ENCODE measurements around the gene MUC2. TPM values are rescaled to one million over a fixed set of nuclear protein-coding genes. Genes with fewer than 3 reads are reported as not detected.
A peak's percentile ranks its signal among the peaks of the same experiment; 100 is the strongest.

MUC2 gene
- total RNA-seq, 1 donor from 2014 or later = not detected

DNA sequence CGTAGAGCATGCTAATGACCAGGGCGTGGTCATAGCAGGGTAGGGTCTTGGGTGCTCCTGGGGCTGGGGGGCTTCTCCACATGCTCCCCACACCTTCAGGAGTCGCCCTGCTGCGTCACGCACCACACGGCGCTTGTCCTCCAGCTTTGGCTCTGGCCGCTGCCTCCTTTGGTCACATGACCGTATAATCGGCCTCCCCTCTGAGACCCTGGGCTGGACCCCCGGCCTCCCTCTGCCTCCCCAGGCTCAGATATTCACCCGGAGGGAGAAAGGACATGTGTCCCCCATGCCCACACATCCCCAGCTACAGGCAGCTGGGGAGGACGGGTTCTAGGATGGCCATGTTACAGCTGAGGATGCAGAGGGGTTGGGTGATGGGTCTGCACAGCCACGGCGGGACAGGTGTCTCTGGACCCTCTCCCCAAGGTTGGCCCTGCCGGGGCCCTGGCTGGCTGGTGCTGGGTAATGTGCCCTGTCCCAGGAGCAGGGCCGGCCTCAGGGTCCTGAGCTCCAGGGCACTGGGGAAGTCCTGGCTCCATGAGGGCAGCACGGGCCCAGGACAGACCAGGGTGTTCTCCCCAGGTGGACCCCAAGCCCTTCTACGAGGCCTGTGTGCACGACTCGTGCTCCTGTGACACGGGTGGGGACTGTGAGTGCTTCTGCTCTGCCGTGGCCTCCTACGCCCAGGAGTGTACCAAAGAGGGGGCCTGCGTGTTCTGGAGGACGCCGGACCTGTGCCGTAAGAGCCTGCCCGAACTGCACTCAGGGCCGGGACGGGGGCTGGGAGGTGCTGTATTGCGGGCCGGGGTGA, 14.5 kb downstream of the MUC2 start:
- H3K27ac Mint-ChIP-seq = no peak overlapping the region
- H3K4me3 Mint-ChIP-seq (ENCODE audit: low read depth) = no peak overlapping the region
- TF ChIP-seq, protein P1, sequence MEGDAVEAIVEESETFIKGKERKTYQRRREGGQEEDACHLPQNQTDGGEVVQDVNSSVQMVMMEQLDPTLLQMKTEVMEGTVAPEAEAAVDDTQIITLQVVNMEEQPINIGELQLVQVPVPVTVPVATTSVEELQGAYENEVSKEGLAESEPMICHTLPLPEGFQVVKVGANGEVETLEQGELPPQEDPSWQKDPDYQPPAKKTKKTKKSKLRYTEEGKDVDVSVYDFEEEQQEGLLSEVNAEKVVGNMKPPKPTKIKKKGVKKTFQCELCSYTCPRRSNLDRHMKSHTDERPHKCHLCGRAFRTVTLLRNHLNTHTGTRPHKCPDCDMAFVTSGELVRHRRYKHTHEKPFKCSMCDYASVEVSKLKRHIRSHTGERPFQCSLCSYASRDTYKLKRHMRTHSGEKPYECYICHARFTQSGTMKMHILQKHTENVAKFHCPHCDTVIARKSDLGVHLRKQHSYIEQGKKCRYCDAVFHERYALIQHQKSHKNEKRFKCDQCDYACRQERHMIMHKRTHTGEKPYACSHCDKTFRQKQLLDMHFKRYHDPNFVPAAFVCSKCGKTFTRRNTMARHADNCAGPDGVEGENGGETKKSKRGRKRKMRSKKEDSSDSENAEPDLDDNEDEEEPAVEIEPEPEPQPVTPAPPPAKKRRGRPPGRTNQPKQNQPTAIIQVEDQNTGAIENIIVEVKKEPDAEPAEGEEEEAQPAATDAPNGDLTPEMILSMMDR (IDR thresholded peaks at IDR 0.05; ENCODE audit: unreplicated experiment) = no peak
- no peaks in the 10 kb centered on the region for H3K9me3 Mint-ChIP-seq (ENCODE audit: low read depth)
- H3K4me1 Mint-ChIP-seq (ENCODE audit: low read depth) = no peaks in the 10 kb centered on the region
- peaks cover 6% of the 10 kb centered on the region for H3K27me3 Mint-ChIP-seq
- H3K36me3 Mint-ChIP-seq (ENCODE audit: insufficient read depth) = no peaks in the 10 kb centered on the region
- DNase-seq (ENCODE audit: low spot score, unreplicated experiment) = no peak

DNA sequence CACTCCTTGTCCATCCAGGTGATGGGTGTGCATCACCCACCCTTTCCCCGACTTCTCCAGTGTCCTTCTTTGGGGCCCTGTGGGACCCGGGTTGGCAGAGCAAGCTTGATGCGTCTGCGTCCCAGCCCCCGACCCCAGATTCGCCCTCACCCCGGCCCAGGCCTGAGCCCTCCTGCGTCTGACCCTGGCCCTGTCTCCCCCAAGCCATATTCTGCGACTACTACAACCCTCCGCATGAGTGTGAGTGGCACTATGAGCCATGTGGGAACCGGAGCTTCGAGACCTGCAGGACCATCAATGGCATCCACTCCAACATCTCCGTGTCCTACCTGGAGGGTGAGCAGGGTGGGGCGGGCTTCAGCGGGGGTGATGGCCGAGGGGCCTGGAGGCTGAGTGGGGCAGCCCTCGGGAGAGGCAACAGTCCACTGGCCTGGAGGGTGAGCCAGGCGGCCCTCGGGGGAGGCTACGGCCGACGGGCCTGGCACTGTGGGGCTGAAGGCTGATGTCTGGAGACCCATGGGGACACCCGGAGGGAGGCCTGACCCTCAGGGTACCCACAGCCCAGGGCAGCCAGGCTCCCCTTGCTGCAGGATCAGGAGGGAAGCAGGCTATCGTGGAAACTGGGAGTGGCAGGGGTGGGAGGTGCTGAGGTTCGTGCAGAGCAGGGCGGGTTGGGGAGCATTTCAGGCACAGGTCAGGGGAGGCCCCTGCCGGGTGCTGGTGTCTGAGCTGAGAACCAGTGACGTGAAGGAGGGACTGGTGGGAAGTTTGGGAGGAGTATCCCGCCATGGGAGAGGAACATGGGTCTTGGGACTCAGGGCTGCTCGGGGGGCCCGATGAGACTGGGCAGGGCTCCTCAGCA, 15.3 kb downstream of the MUC2 start:
- no peak for DNase-seq (ENCODE audit: low spot score, unreplicated experiment)
- TF ChIP-seq, protein P1 (IDR thresholded peaks at IDR 0.05; ENCODE audit: unreplicated experiment) = no peak
- Mint-ChIP-seq H3K4me1 (ENCODE audit: low read depth) (no peaks in the 10 kb centered on the region), H3K9me3 (ENCODE audit: low read depth) (peaks cover 1% of the 10 kb centered on the region), H3K36me3 (ENCODE audit: insufficient read depth) (no peaks in the 10 kb centered on the region), H3K27ac (no peak overlapping the region), H3K27me3 (peaks cover 6% of the 10 kb centered on the region), H3K4me3 (ENCODE audit: low read depth) (no peak overlapping the region)

DNA sequence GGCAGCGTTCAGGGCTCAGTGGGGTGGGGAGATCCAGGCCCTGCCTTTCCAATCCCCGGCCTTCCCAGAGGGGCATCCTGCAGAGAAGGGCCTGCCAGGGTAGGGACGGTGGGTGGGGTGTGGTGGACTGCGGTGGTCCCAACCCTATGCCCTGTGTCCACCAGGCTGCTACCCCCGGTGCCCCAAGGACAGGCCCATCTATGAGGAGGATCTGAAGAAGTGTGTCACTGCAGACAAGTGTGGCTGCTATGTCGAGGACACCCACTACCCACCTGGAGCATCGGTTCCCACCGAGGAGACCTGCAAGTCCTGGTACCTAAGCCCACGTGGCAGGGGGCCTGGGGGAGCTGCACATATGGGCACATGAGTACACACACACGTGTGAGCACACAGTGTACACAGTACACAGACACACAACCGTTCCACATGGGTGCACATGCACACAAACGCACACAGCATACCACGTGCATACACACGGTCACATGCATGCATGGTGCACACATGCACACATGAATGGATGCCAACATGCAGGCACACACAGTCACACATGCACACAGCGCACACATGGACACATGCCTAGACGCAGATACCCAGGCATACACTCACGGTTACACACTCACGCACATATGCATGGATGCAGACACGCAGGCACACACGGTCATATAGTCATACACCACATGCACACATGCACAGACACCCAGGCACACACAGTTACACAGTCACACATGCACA, 16.1 kb downstream of the MUC2 start:
- DNase-seq (ENCODE audit: low spot score, unreplicated experiment) = no peak
- no peaks in the 10 kb centered on the region for H3K36me3 Mint-ChIP-seq (ENCODE audit: insufficient read depth)
- H3K9me3 Mint-ChIP-seq (ENCODE audit: low read depth) = peaks cover 4% of the 10 kb centered on the region
- no peak overlapping the region for H3K27ac Mint-ChIP-seq
- peaks cover 6% of the 10 kb centered on the region for H3K27me3 Mint-ChIP-seq
- H3K4me1 Mint-ChIP-seq (ENCODE audit: low read depth) = no peaks in the 10 kb centered on the region
- H3K4me3 Mint-ChIP-seq (ENCODE audit: low read depth) = no peak overlapping the region
- TF ChIP-seq, protein P1 (IDR thresholded peaks at IDR 0.05; ENCODE audit: unreplicated experiment) = no peak

DNA sequence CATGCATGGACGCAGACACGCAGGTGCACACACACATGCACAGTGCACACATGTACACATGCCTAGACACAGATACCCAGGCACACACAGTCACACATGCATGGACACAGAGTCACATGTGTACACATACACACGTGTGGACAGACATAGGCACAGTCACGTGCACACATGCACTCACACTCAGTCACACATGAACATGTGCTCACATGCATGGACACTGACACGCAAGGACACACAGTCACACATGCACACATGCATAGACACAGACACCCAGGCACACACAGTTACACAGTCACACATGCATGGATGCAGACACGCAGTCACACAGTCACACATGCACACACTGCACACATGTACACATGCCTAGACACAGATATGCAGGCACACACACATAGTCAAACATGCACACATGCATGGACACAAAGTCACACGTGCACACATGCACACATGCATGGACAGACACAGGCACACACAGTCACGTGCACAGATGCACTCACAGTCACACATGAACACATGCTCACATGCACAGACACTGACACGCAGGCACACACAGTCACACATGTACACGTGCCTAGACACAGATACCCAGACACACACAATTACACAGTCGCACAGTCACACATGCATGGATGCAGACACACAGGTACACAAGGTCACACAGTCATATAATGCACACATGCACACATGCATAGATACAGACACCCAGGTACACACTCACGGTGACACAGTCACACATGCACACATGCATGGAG, 16.8 kb downstream of the MUC2 start:
- H3K36me3 Mint-ChIP-seq (ENCODE audit: insufficient read depth) = no peaks in the 10 kb centered on the region
- H3K27me3 Mint-ChIP-seq = peaks cover 6% of the 10 kb centered on the region
- TF ChIP-seq, protein P1 (IDR thresholded peaks at IDR 0.05; ENCODE audit: unreplicated experiment) = no peak
- H3K4me1 Mint-ChIP-seq (ENCODE audit: low read depth) = no peaks in the 10 kb centered on the region
- H3K27ac Mint-ChIP-seq = peak overlapping the region; percentile 59
- peaks cover 4% of the 10 kb centered on the region for H3K9me3 Mint-ChIP-seq (ENCODE audit: low read depth)
- H3K4me3 Mint-ChIP-seq (ENCODE audit: low read depth) = no peak overlapping the region
- DNase-seq (ENCODE audit: low spot score, unreplicated experiment) = no peak
